HG02759 (cell line): ENCODE results near the gene LURAP1L.
"Not testable (repeated sequence)": the region's sequence is repeated elsewhere in the genome, so short reads cannot be mapped to it uniquely, and the experiment has no call there.

Source experiments
- ATAC-seq: cut with Tn5 transposase; IDR thresholded peaks from one replicate; pipeline ENCODE4 v1.9.1; 2021; ENCODE audit warnings: mild to moderate bottlenecking, moderate library complexity; ENCODE audit not compliant: unreplicated experiment

LURAP1L gene

DNA sequence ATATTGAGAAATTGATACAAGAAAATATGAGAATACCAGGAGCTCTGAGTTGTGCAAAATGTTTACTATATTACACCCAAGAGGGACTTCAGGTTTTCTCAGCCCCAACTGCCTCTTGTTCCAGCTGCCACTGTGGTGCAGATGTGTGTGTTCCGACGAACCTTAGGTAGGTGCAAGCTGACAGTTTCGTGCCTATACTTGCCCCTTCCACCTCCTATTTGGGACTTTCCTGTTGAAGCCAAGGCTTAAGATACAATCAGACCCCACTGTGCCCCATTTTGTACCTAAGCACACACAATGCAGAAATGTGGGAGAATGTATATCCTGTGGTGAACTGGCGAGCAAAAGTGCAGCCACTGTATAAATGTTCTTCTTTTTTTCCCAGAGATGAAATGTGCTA lies 80.2 kb downstream of the LURAP1L start:
- ATAC-seq, result no peak

DNA sequence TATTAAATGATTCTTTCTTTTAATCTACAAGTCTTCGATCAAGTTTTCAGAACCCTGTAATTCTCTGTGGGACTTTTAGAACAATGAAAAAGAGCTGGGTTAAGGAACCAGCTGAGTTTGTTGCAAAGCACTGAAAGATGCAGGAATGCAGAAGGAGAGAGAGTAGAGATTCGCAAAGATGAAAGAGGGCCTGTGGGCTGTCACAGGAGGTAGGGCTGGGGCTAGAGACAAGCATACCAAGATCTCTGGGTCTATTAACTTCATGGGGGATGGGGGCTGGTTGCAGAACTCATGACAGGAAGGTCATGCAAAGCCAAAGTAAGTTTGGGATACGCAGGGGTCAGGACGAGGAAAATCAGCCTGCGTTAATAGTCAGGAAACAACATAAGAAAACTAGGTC lies 81.8 kb downstream of the LURAP1L start:
- no peak for ATAC-seq

DNA sequence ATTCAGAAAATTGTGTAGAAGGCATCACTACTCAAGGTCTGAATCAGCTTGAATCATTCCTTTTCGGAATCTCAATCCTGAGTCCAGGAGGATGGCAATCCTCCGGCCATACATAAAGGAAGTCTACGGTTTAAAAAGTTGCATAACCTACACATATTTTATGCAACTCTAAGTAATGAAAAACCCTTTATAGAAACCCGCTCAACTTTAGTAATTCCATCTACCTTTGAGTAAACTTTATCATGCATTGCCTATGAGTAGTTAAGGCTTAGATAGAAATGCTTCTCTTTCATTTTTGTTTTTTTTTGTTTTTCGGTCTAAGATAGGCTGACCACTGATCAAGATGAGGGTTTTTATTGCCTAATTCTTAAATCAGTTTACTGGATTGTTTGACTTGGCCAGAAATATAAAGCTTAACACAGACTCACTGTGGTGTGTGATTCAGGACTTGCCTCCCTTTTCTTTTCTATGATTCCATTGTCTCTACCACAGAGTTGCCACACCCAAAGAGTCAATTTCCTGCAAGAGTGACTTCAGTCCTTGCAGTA lies 85.0 kb downstream of the LURAP1L start:
- ATAC-seq, result no peak

DNA sequence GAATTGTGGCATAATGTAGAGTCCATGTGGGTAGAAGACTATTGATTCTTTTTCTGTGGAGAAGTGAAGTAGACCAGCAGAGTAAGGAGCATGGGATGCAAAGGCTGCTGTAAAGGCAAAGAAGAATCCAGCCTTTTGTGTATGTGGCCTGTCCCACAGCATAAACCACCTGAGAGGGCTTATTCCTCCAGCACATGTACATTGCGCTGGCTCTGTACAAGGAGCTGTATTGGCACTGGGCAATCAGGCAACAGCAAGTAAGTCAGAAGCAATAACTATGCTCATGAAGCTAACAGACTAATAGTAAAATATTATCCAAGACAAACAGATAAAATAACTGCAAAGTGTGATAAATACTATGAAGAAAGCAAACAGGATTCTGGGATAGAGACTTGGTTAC lies 86.2 kb downstream of the LURAP1L start:
- no peak for ATAC-seq

DNA sequence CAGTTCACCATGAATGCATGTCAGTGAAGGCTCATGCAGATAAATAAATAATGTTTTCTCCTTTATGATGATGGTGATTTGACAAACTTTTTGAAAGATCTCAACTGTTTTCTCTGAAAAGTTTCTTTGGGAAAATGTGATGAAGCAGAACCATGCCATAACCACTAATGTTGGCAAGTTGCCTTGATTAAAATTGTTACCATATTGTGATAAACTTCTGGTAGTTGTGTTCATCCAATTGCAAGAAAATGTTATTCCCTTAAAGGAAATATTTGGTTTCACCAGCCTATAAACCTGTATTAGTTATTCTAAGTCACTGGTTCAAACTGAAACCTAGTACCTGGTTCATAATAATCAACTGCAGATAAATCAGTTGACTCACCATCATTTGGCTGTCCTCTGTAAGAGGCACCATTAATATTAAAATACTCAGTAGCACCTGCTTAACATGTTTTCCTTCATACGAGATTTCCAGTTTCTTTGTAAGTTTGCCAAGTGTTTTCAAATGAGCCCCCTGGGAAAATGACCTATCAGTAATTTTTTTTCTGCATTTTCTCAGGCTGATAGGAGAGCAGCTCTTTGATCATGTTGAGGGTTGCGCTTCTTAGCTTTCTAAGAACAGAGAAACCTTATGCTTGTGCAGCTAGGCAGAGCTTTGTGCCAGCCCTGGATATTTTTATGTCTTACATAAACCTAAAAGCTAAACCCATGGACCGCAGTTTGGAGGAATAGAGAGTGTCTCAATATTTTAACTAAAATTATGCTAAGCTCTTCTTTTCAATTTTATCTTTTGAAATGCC lies 88.0 kb downstream of the LURAP1L start:
- ATAC-seq, result no peak

DNA sequence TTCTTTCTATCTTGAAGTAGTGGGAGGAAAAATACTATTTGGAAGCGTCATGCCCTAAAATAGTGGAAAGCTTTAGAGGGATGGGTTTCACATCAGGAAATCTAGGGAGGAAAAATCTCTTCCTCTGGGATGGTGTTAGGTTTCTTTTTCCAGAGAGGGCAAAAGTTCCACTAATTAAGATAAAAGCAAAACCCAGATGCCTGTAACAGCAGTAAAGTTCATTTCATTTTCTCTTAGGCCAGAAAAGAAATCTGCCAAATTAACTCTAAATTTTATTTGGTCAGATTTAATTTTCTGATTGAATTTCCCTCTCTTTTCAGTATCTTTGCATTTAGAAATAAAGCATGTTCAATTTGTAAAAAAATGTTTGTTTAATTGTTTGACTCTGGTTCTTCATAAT lies 88.8 kb downstream of the LURAP1L start:
- ATAC-seq, result no peak

GRCh38 chr9:12865380-12865779 lies 90.6 kb downstream of the LURAP1L start:
- ATAC-seq, result not testable (repeated sequence)
